HepG2 (cell line): ENCODE data around the gene SDR39U1. TPM values are rescaled to one million over a fixed set of nuclear protein-coding genes. Genes with fewer than 3 reads are reported as not detected.

ENCODE experiments used
- CENPT ChIP-seq: sonication (generic); formaldehyde crosslinking; IDR thresholded peaks from 2 replicates; pipeline ENCODE4 v1.8.0; 2022; ENCODE audit warnings: low read depth, mild to moderate bottlenecking, moderate library complexity, missing genetic modification reagents
- GABPB1 ChIP-seq: IDR thresholded peaks from 2 replicates; pipeline ENCODE4 v1.6.1; 2016; ENCODE audit warnings: mild to moderate bottlenecking, missing genetic modification reagents, moderate library complexity, missing compliant biosample characterization
- MEF2D ChIP-seq: sonication (generic); formaldehyde crosslinking; IDR thresholded peaks from 2 replicates; pipeline ENCODE4 v1.5.1; 2020; ENCODE audit warnings: mild to moderate bottlenecking, missing genetic modification reagents
- MYC ChIP-seq: sonication (generic); formaldehyde crosslinking; IDR thresholded peaks from 2 replicates; pipeline ENCODE4 v1.9.0; 2021; ENCODE audit warnings: missing genetic modification reagents, borderline replicate concordance
- NCOA2 ChIP-seq: sonication (generic); formaldehyde crosslinking; IDR thresholded peaks from 2 replicates; pipeline ENCODE4 v1.8.0; 2022; ENCODE audit warnings: inconsistent platforms
- NR2F2 ChIP-seq: IDR thresholded peaks from 2 replicates; pipeline ENCODE4 v1.6.1; 2012; ENCODE audit warnings: low read depth, inconsistent platforms, borderline replicate concordance
- PAF1 ChIP-seq: IDR thresholded peaks from 2 replicates; pipeline ENCODE4 v1.6.1; 2016; ENCODE audit warnings: missing genetic modification reagents, missing compliant biosample characterization
- SPEN ChIP-seq: sonication (generic); formaldehyde crosslinking; IDR thresholded peaks from 2 replicates; pipeline ENCODE4 v1.5.1; 2020; ENCODE audit warnings: low read depth, mild to moderate bottlenecking, missing genetic modification reagents
- THAP11 ChIP-seq: IDR thresholded peaks from 2 replicates; pipeline ENCODE4 v1.6.1; 2016; ENCODE audit warnings: missing biosample characterization, missing genetic modification reagents
- ZNF292 ChIP-seq: sonication (generic); formaldehyde crosslinking; IDR thresholded peaks from 2 replicates; pipeline ENCODE4 v1.8.1; 2022; ENCODE audit warnings: mild to moderate bottlenecking, low read depth, missing genetic modification reagents, borderline replicate concordance
- ZNF382 ChIP-seq: sonication (generic); formaldehyde crosslinking; IDR thresholded peaks from 2 replicates; pipeline ENCODE4 v1.5.0; 2020; ENCODE audit warnings: missing genetic modification reagents, mild to moderate bottlenecking, borderline replicate concordance
- ZNF550 ChIP-seq: sonication (generic); formaldehyde crosslinking; IDR thresholded peaks from 2 replicates; pipeline ENCODE4 v1.4.0; 2020; ENCODE audit warnings: mild to moderate bottlenecking, missing genetic modification reagents, borderline replicate concordance
- ZNF619 ChIP-seq: sonication (generic); formaldehyde crosslinking; IDR thresholded peaks from 2 replicates; pipeline ENCODE4 v1.4.0; 2020; ENCODE audit warnings: mild to moderate bottlenecking, missing genetic modification reagents
- ZNF644 ChIP-seq: IDR thresholded peaks from 2 replicates; pipeline ENCODE4 v1.6.1; 2016; ENCODE audit warnings: low read depth
- ZNF766 ChIP-seq: sonication (generic); formaldehyde crosslinking; IDR thresholded peaks from 2 replicates; pipeline ENCODE4 v1.5.0; 2020; ENCODE audit warnings: missing genetic modification reagents, borderline replicate concordance
- ZNF768 ChIP-seq: sonication (generic); formaldehyde crosslinking; IDR thresholded peaks from 2 replicates; pipeline ENCODE4 v1.4.0; 2020; ENCODE audit warnings: missing genetic modification reagents
- polyA plus RNA-seq, 8 experiments: library from polyadenylated mRNA; depleted of rRNA in 3 of 8; stranded (reverse) in 7 of 8; unstranded in 1 of 8; fragments of >200 nt; fragmentation: Illumina TruSeq in 4 of 8; extraction: Trizol in 4 of 8; gene quantifications; 2 replicates each; pipeline versions ENCODE4 v1.2.1 to v1.2.3, GENCODE V29; 2011 to 2016; ENCODE audit warnings: low read depth in 4 of 8, missing spikeins in 1 of 8, mixed read lengths in 1 of 8; ENCODE audit not compliant: insufficient read depth in 1 of 8
- total RNA-seq, 5 experiments: library from RNA; depleted of rRNA; stranded (reverse); fragments of >200 nt; fragmentation: Illumina TruSeq; extraction: Trizol; gene quantifications; 2 replicates each; pipeline ENCODE4 v1.2.3, GENCODE V29; 2016; ENCODE audit warnings: low read depth in 1 of 5
- TF ChIP-seq, protein P1 (sequence below): sonication (generic); formaldehyde crosslinking; IDR thresholded peaks from 2 replicates; pipeline ENCODE4 v1.5.0; 2020; ENCODE audit warnings: mild to moderate bottlenecking, missing genetic modification reagents, borderline replicate concordance
- TF ChIP-seq, protein P2 (sequence below): IDR thresholded peaks from 2 replicates; pipeline ENCODE4 v1.6.1; 2016; ENCODE audit warnings: control low read depth

Gene SDR39U1
- total and polyA plus RNA-seq, 2 of the 13 experiments (the other 11 are each of a cell fraction or from before 2014, with no cell fraction given): 34.4 to 129 TPM

DNA sequence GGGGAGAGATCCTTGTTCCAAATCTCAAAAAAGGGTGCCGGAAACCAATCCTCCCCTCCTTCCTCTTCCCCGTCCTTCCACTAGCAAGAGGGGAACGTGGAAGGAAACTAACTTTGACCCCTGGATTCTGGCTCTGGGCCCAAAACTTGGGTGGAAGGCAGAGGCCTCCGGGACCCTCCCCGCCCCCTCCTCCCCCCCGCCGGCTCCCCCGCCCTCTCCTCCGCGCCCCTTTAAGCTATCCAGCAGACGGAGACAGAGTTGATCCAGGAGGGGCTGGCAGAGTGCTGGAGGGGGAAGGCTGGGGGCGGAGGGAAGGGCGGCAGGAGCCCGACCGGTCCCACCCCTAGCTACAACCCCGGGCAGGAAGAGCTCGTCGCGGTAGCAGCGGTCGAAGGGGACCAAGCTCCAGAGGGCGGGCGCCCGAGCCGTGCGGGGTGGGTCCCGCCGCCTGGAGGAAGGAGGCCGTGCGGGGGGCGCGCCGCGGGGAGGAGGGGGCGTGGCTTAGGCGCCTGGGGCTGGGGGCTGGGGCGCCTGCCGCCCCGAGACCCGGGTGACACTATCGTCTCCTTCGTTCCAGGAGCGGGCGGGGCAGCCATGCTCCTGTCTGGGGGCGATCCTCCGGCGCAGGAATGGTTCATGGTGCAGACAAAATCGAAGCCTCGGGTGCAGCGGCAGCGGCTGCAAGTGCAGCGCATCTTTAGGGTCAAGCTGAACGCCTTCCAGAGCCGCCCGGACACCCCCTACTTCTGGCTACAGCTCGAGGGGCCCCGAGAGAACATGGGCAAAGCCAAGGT is 43.7 kb downstream of the SDR39U1 start, which contains the start of gene NYNRIN (continued):
- TF ChIP-seq, protein P1, sequence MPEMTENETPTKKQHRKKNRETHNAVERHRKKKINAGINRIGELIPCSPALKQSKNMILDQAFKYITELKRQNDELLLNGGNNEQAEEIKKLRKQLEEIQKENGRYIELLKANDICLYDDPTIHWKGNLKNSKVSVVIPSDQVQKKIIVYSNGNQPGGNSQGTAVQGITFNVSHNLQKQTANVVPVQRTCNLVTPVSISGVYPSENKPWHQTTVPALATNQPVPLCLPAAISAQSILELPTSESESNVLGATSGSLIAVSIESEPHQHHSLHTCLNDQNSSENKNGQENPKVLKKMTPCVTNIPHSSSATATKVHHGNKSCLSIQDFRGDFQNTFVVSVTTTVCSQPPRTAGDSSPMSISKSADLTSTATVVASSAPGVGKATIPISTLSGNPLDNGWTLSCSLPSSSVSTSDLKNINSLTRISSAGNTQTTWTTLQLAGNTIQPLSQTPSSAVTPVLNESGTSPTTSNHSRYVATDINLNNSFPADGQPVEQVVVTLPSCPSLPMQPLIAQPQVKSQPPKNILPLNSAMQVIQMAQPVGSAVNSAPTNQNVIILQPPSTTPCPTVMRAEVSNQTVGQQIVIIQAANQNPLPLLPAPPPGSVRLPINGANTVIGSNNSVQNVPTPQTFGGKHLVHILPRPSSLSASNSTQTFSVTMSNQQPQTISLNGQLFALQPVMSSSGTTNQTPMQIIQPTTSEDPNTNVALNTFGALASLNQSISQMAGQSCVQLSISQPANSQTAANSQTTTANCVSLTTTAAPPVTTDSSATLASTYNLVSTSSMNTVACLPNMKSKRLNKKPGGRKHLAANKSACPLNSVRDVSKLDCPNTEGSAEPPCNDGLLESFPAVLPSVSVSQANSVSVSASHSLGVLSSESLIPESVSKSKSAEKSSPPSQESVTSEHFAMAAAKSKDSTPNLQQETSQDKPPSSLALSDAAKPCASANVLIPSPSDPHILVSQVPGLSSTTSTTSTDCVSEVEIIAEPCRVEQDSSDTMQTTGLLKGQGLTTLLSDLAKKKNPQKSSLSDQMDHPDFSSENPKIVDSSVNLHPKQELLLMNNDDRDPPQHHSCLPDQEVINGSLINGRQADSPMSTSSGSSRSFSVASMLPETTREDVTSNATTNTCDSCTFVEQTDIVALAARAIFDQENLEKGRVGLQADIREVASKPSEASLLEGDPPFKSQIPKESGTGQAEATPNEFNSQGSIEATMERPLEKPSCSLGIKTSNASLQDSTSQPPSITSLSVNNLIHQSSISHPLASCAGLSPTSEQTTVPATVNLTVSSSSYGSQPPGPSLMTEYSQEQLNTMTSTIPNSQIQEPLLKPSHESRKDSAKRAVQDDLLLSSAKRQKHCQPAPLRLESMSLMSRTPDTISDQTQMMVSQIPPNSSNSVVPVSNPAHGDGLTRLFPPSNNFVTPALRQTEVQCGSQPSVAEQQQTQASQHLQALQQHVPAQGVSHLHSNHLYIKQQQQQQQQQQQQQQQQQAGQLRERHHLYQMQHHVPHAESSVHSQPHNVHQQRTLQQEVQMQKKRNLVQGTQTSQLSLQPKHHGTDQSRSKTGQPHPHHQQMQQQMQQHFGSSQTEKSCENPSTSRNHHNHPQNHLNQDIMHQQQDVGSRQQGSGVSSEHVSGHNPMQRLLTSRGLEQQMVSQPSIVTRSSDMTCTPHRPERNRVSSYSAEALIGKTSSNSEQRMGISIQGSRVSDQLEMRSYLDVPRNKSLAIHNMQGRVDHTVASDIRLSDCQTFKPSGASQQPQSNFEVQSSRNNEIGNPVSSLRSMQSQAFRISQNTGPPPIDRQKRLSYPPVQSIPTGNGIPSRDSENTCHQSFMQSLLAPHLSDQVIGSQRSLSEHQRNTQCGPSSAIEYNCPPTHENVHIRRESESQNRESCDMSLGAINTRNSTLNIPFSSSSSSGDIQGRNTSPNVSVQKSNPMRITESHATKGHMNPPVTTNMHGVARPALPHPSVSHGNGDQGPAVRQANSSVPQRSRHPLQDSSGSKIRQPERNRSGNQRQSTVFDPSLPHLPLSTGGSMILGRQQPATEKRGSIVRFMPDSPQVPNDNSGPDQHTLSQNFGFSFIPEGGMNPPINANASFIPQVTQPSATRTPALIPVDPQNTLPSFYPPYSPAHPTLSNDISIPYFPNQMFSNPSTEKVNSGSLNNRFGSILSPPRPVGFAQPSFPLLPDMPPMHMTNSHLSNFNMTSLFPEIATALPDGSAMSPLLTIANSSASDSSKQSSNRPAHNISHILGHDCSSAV: no peak
- no peak for TF ChIP-seq ZNF644
- peak; percentile 85; the same call in 1 of the 2 replicates for TF ChIP-seq ZNF619
- TF ChIP-seq THAP11 (CRISPR knock-in tag): 0 out of 2 replicates have a peak, but pooled peaks have one; percentile 4
- 0 out of 2 replicates have a peak, but pooled peaks have one; percentile 54 for TF ChIP-seq CENPT (CRISPR knock-in tag)
- no peak for TF ChIP-seq ZNF766
- no peak for TF ChIP-seq SPEN (CRISPR knock-in tag)
- TF ChIP-seq NR2F2: no peak
- no peak for TF ChIP-seq NCOA2 (CRISPR knock-in tag)
- peak; percentile 34; the same call in 1 of the 2 replicates for TF ChIP-seq MYC (CRISPR knock-in tag)
- peak; percentile 54; the same call in 1 of the 2 replicates for TF ChIP-seq GABPB1
- TF ChIP-seq ZNF382 (CRISPR knock-in tag): no peak
- TF ChIP-seq MEF2D (CRISPR knock-in tag): 0 out of 2 replicates have a peak, but pooled peaks have one; percentile 25
- TF ChIP-seq ZNF768 (CRISPR knock-in tag): peak; percentile 33; the same call in 1 of the 2 replicates
- TF ChIP-seq PAF1 (CRISPR knock-in tag): no peak
- 0 out of 2 replicates have a peak, but pooled peaks have one; percentile 31 for TF ChIP-seq ZNF292 (CRISPR knock-in tag)
- TF ChIP-seq ZNF550 (CRISPR knock-in tag): 0 out of 2 replicates have a peak, but pooled peaks have one; percentile 69
- TF ChIP-seq, protein P2, sequence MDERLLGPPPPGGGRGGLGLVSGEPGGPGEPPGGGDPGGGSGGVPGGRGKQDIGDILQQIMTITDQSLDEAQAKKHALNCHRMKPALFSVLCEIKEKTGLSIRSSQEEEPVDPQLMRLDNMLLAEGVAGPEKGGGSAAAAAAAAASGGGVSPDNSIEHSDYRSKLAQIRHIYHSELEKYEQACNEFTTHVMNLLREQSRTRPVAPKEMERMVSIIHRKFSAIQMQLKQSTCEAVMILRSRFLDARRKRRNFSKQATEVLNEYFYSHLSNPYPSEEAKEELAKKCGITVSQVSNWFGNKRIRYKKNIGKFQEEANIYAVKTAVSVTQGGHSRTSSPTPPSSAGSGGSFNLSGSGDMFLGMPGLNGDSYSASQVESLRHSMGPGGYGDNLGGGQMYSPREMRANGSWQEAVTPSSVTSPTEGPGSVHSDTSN (CRISPR knock-in tag): no peak
